K562 (cell line): Measurements from ENCODE around the gene SERTAD3. TPM values are rescaled to one million over a fixed set of nuclear protein-coding genes. Genes with fewer than 3 reads are reported as not detected.
A peak's percentile ranks its signal among the peaks of the same experiment; 100 is the strongest.

Experiments
- FUS ChIP-seq: fragments of 200-400 bp; formaldehyde crosslinking; optimal IDR thresholded peaks from 2 replicates; pipeline ENCODE3; 2017; ENCODE audit warnings: low read depth, low read length
- GABPB1 ChIP-seq: sonication (generic); formaldehyde crosslinking; IDR thresholded peaks from 2 replicates; pipeline ENCODE4 v1.8.0; 2022; ENCODE audit warnings: mild to moderate bottlenecking, missing genetic modification reagents
- GATA2 ChIP-seq: sonication (generic); formaldehyde crosslinking; IDR thresholded peaks from 2 replicates; pipeline ENCODE4 v1.4.0; 2020; ENCODE audit warnings: mild to moderate bottlenecking, missing genetic modification reagents
- HDAC1 ChIP-seq, 2 experiments: fragments of 450-650 bp; IDR thresholded peaks; 2 replicates each; pipeline ENCODE4 v1.6.1; 2016 to 2017; ENCODE audit warnings: inconsistent platforms in 1 of 2, mild to moderate bottlenecking in 1 of 2, moderate library complexity in 1 of 2
- KDM1A ChIP-seq, 2 experiments: fragments of 450-650 bp; IDR thresholded peaks; 2 replicates each; pipeline ENCODE4 v1.6.1; 2016; ENCODE audit warnings: mild to moderate bottlenecking in 2 of 2
- NR2C1 ChIP-seq, 2 experiments: fragments of 450-650 bp; IDR thresholded peaks; 2 replicates each; pipeline ENCODE4 v1.6.1; 2017; ENCODE audit warnings: mild to moderate bottlenecking in 2 of 2, antibody characterized with exemption in 1 of 2, inconsistent platforms in 1 of 2, missing compliant biosample characterization in 1 of 2, missing genetic modification characterization in 1 of 2
- SOX6 ChIP-seq: fragments of 450-650 bp; IDR thresholded peaks from 2 replicates; pipeline ENCODE4 v1.6.1; 2014; ENCODE audit warnings: mild to moderate bottlenecking
- TRIM25 ChIP-seq: fragments of 450-650 bp; IDR thresholded peaks from 2 replicates; pipeline ENCODE4 v1.7.0; 2016; ENCODE audit warnings: borderline replicate concordance
- ZC3H4 ChIP-seq: sonication (generic); formaldehyde crosslinking; IDR thresholded peaks from 2 replicates; pipeline ENCODE4 v1.9.0; 2021; ENCODE audit warnings: missing genetic modification reagents, borderline replicate concordance
- polyA plus RNA-seq, 8 experiments: library from polyadenylated mRNA; depleted of rRNA in 4 of 8; stranded (reverse) in 5 of 8; unstranded in 3 of 8; fragments of >200 nt; fragmentation: Nextera tagmentation in 2 of 8; fragmentation: Illumina TruSeq in 1 of 8; extraction: Ambion mirVana in 2 of 8; extraction: Trizol in 1 of 8; gene quantifications; 2 replicates each; pipeline versions ENCODE4 v1.2.1 to v1.2.3, GENCODE V29; 2011 to 2014; ENCODE audit warnings: inconsistent platforms in 1 of 8, missing spikeins in 1 of 8
- total RNA-seq, 7 experiments: library from RNA; depleted of rRNA in 6 of 7; stranded (reverse); fragments of >200 nt in 6 of 7; fragmentation: Illumina TruSeq in 2 of 7; extraction: Trizol in 2 of 7; gene quantifications; 2 replicates each; pipeline versions ENCODE4 v1.2.1 to v1.2.3, GENCODE V29; 2011 to 2021; ENCODE audit warnings: low replicate concordance in 1 of 7
- TF ChIP-seq, protein P1 (sequence below), 2 experiments: fragments of 450-650 bp in 1 of 2; sonication (generic) in 1 of 2; formaldehyde crosslinking in 1 of 2; IDR thresholded peaks; 2 replicates each; pipeline versions ENCODE4 v1.7.1 to v1.9.0; 2016 to 2022; ENCODE audit warnings: inconsistent platforms in 1 of 2, mild to moderate bottlenecking in 1 of 2, missing genetic modification reagents in 1 of 2
- TF ChIP-seq, protein P2 (sequence below): fragments of 450-650 bp; IDR thresholded peaks from 2 replicates; pipeline ENCODE4 v1.6.1; 2016; ENCODE audit warnings: borderline replicate concordance

Gene SERTAD3
- total and polyA plus RNA-seq, 9 of the 15 experiments (the other 6 are each of a cell fraction or from before 2014, with no cell fraction given), result 5.4 to 28.9 (median 17.5) TPM

GRCh38 chr19:40466219-40466984 lies 22.3 kb upstream of the SERTAD3 start (continued):
- TF ChIP-seq, protein P1, sequence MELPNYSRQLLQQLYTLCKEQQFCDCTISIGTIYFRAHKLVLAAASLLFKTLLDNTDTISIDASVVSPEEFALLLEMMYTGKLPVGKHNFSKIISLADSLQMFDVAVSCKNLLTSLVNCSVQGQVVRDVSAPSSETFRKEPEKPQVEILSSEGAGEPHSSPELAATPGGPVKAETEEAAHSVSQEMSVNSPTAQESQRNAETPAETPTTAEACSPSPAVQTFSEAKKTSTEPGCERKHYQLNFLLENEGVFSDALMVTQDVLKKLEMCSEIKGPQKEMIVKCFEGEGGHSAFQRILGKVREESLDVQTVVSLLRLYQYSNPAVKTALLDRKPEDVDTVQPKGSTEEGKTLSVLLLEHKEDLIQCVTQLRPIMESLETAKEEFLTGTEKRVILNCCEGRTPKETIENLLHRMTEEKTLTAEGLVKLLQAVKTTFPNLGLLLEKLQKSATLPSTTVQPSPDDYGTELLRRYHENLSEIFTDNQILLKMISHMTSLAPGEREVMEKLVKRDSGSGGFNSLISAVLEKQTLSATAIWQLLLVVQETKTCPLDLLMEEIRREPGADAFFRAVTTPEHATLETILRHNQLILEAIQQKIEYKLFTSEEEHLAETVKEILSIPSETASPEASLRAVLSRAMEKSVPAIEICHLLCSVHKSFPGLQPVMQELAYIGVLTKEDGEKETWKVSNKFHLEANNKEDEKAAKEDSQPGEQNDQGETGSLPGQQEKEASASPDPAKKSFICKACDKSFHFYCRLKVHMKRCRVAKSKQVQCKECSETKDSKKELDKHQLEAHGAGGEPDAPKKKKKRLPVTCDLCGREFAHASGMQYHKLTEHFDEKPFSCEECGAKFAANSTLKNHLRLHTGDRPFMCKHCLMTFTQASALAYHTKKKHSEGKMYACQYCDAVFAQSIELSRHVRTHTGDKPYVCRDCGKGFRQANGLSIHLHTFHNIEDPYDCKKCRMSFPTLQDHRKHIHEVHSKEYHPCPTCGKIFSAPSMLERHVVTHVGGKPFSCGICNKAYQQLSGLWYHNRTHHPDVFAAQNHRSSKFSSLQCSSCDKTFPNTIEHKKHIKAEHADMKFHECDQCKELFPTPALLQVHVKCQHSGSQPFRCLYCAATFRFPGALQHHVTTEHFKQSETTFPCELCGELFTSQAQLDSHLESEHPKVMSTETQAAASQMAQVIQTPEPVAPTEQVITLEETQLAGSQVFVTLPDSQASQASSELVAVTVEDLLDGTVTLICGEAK (IDR thresholded peaks at IDR 0.05), result peak; percentile 37; the same call in 1 of the 2 replicates
- TF ChIP-seq, protein P1 (CRISPR knock-in tag; IDR thresholded peaks at IDR 0.05), result no peak
- no peak for TF ChIP-seq FUS
- peak; percentile 56 for TF ChIP-seq NR2C1 (IDR thresholded peaks at IDR 0.05)
- TF ChIP-seq NR2C1 (tag; IDR thresholded peaks at IDR 0.05), result 0 out of 2 replicates have a peak, but pooled peaks have one; percentile 13
- TF ChIP-seq SOX6, result peak; percentile 16; the same call in 1 of the 2 replicates
- TF ChIP-seq HDAC1 (IDR thresholded peaks at IDR 0.05), result peak in 1 of 2 experiments; percentile 96; a peak in 2 of 4 replicates
- TF ChIP-seq ZC3H4 (CRISPR knock-in tag), result 0 out of 2 replicates have a peak, but pooled peaks have one; percentile 50
- TF ChIP-seq, protein P2, sequence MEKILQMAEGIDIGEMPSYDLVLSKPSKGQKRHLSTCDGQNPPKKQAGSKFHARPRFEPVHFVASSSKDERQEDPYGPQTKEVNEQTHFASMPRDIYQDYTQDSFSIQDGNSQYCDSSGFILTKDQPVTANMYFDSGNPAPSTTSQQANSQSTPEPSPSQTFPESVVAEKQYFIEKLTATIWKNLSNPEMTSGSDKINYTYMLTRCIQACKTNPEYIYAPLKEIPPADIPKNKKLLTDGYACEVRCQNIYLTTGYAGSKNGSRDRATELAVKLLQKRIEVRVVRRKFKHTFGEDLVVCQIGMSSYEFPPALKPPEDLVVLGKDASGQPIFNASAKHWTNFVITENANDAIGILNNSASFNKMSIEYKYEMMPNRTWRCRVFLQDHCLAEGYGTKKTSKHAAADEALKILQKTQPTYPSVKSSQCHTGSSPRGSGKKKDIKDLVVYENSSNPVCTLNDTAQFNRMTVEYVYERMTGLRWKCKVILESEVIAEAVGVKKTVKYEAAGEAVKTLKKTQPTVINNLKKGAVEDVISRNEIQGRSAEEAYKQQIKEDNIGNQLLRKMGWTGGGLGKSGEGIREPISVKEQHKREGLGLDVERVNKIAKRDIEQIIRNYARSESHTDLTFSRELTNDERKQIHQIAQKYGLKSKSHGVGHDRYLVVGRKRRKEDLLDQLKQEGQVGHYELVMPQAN, result peak; percentile 93
- TF ChIP-seq TRIM25, result peak; percentile 25; the same call in 1 of the 2 replicates
- 0 out of 2 replicates have a peak, but pooled peaks have one; percentile 6 for TF ChIP-seq GABPB1
- TF ChIP-seq GATA2 (CRISPR knock-in tag), result no peak
- TF ChIP-seq KDM1A (IDR thresholded peaks at IDR 0.05), result peak in 1 of 2 experiments; percentile 55; a peak in 1 of 4 replicates
